ENCODE measurements around the gene RAD18. TPM values are rescaled to one million over a fixed set of nuclear protein-coding genes. Genes with fewer than 3 reads are reported as not detected.
A peak's percentile ranks its signal among the peaks of the same experiment; 100 is the strongest.

Gene RAD18
- polyA plus RNA-seq, 1 of the 3 experiments (the other 2 are of a cell fraction): 5.7 TPM

- Histone ChIP-seq H3K36me3 (replicated peaks in 1 of 2; ENCODE audit: control insufficient read depth in 1 of 2, insufficient read depth in 2 of 2, low read length in 1 of 2) (no peaks in the 10 kb centered on the region), H3K4me2 (no peak overlapping the region), H3K27ac (ENCODE audit: low read depth in 2 of 2, low read length in 1 of 2) (no peak overlapping the region; a peak in 1 of 4 replicates), H2AFZ (ENCODE audit: low read depth) (no peak overlapping the region), H3K9me3 (no peaks in the 10 kb centered on the region), H3K4me1 (ENCODE audit: control insufficient read depth in 1 of 2, insufficient read depth in 2 of 2, low read depth in 1 of 2, low read length in 1 of 2) (peaks cover 0 to 3% of the 10 kb centered on the region in 2 experiments; a peak in 1 of 4 replicates), H4K20me1 (ENCODE audit: insufficient read depth) (no peaks in the 10 kb centered on the region), H3K79me2 (ENCODE audit: insufficient read depth) (no peaks in the 10 kb centered on the region), H3K9ac (no peak overlapping the region), H3F3A (replicated peaks; ENCODE audit: insufficient read depth) (no peaks in the 10 kb centered on the region), H3K4me3 (ENCODE audit: low read depth in 2 of 2, low read length in 1 of 2) (no peak overlapping the region), H3K27me3 (ENCODE audit: insufficient read depth) (no peaks in the 10 kb centered on the region), H3K9me2 (no peaks in the 10 kb centered on the region)
- 67% methylated on average over 5 of the region's 5 CpGs for WGBS (ENCODE audit: low lambda C conversion rate)
- DNase-seq: no peak
- ChIA-PET CTCF (interaction anchor here (0.7 to 1.9 kb wide), 3 partner anchors 12 to 71 kb away, joined by 3 to 6 read pairs (median 4); partner anchors contain the start of gene OXTR), POLR2A (no interaction called here)
- TF ChIP-seq USF1 (IDR thresholded peaks at IDR 0.05; ENCODE audit: borderline replicate concordance, low read depth) (peak; percentile 56; the same call in 1 of the 2 replicates), REST (IDR thresholded peaks at IDR 0.05; ENCODE audit: low read depth, low read length) (no peak)
Observed at GRCh38 chr3:8840556-8840955, 122.7 kb downstream of the RAD18 start.

GRCh38 chr3:8839607-8840325 is 123.5 kb downstream of the RAD18 start:
- Histone ChIP-seq H3K9ac (no peak overlapping the region), H3K4me3 (ENCODE audit: low read depth in 2 of 2, low read length in 1 of 2) (no peak overlapping the region), H3K27me3 (ENCODE audit: insufficient read depth) (no peaks in the 10 kb centered on the region), H3F3A (replicated peaks; ENCODE audit: insufficient read depth) (no peaks in the 10 kb centered on the region), H3K9me3 (no peaks in the 10 kb centered on the region), H3K79me2 (ENCODE audit: insufficient read depth) (no peaks in the 10 kb centered on the region), H3K27ac (ENCODE audit: low read depth in 2 of 2, low read length in 1 of 2) (peak overlapping the region in 1 of 2 experiments; percentile 28; a peak in 1 of 4 replicates), H2AFZ (ENCODE audit: low read depth) (no peak overlapping the region), H4K20me1 (ENCODE audit: insufficient read depth) (no peaks in the 10 kb centered on the region), H3K4me2 (no peak overlapping the region), H3K4me1 (ENCODE audit: control insufficient read depth in 1 of 2, insufficient read depth in 2 of 2, low read depth in 1 of 2, low read length in 1 of 2) (no peaks in the 10 kb centered on the region), H3K36me3 (replicated peaks in 1 of 2; ENCODE audit: control insufficient read depth in 1 of 2, insufficient read depth in 2 of 2, low read length in 1 of 2) (no peaks in the 10 kb centered on the region), H3K9me2 (no peaks in the 10 kb centered on the region)
- 79% methylated on average over 9 of the region's 9 CpGs for WGBS (ENCODE audit: low lambda C conversion rate)
- POLR2A ChIA-PET: no interaction called here
- DNase-seq: no peak
- CTCF ChIA-PET: interaction anchor here (0.7 to 1.9 kb wide), 3 partner anchors 13 to 70 kb away, joined by 3 to 6 read pairs (median 3); partner anchors contain the start of gene OXTR
- TF ChIP-seq JUND (IDR thresholded peaks at IDR 0.05) (no peak), CTCF (IDR thresholded peaks at IDR 0.05) (no peak), TEAD4 (IDR thresholded peaks at IDR 0.05; ENCODE audit: borderline replicate concordance, insufficient read depth) (no peak), FOSL2 (IDR thresholded peaks at IDR 0.05; ENCODE audit: borderline replicate concordance, low read depth) (no peak), PBX3 (IDR thresholded peaks at IDR 0.05) (no peak), REST (IDR thresholded peaks at IDR 0.05; ENCODE audit: low read depth, low read length) (no peak), RXRA (IDR thresholded peaks at IDR 0.05; ENCODE audit: borderline replicate concordance, low read depth) (no peak), USF2 (IDR thresholded peaks at IDR 0.05; ENCODE audit: borderline replicate concordance, low read depth, low read length) (no peak)

Data from SK-N-SH (cell line).